GM21515 (cell line): ENCODE measurements around the gene TAGLN3.

Experiments
- ATAC-seq: cut with Tn5 transposase; IDR thresholded peaks from one replicate; pipeline ENCODE4 v1.9.1; 2021; ENCODE audit not compliant: unreplicated experiment

Gene TAGLN3

DNA sequence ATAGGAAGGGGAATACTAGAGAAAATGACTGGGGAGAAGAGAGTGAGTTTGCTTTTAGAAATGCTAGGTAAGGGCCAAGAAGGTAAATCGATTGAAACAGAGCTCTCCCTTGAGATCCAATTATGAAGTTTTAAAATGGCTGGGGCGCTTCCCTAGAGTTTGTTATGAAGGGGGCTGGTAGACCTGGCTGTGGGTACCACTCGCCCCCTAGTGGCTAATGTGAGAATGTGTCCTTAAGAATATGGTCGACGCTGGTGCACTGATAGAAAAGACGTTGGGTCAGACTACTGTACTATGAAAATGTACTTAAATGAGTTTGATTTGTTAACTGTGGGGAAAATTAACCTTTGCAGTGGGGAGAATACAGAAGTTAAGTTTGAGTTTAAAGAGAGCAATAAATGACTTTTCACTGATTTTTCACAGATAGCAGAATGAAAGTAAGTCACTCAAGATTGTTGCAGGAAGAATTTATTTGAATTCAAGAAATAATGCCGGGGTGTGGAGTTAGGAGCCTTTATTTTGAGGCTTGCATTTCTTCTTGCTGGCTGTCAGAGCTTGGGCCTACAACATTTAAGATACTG lies 45.0 kb downstream of the TAGLN3 start:
- peak; percentile 79 for ATAC-seq

DNA sequence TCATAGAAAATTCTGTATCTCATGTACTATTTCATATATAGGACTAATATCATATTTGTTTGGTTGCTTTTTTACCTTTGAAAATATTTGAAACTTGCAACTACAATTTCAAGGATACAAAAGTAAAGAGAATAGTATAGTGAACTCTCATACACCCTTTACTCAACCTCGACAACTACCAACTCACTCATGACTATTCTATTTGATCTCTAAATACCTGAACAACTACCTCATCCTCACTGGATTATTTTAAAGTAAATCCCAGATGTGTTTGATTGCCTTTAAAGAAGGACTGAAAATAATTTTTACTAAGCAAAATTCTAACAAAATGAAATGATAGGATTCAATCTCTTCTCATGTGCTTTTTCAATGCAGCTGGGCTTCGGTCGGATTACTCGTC lies 47.9 kb downstream of the TAGLN3 start:
- ATAC-seq: no peak

DNA sequence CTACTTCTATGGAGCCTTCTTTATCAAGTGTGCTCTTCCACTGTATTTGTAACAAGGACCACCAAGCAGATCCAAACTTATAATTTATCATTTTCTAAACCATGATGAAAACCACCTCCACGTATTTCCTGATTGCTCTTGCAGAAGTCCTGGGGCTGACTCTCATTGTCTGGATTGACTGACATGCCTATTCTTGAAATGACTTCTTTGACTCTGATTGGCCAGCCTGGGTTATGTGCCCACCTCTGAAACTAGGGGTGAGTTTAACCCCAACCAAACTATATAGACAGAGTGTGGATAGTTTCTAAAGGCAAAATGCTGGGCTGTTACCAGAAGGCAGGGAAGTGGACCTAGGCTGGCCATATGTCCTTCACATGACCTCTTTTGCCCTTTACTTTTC lies 48.5 kb downstream of the TAGLN3 start:
- ATAC-seq: no peak

DNA sequence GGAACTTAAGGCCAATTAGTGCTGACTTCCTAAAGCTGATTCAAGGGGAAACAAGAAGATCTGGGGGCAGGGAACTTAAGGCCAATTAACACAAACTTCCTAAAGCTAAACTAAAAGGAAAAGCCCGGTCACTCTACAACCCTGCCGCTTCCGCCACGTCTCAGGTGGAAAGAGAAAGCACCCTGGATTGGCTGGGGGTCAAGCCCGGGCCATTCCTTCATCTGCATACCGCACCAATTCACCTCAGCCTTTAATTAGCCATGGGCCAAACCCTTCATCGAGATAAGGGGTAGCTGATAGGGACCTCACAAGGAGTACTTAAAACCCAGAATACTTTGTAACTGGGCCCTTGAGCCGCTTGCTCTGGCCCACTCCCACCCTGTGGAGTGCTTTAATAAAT lies 50.2 kb downstream of the TAGLN3 start:
- no peak for ATAC-seq

DNA sequence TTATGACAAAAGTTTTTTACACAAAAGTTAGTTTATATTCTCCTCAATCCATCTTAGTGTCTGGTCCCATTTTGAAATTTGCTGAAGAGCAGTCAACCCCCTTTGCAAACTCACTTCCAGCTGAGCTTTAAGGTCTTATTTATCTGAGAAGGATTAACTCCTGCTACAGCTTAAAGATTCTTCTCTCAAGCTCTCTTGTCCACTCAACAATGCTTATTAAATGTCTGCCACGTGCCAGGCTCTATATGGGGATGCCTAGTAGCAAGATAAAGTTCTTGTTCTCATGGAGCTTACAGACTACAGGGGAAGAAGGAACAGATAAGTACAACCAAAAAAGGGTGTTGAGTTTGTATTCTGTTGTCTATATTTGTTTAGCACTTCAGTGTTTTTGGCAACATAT lies 54.5 kb downstream of the TAGLN3 start:
- no peak for ATAC-seq

DNA sequence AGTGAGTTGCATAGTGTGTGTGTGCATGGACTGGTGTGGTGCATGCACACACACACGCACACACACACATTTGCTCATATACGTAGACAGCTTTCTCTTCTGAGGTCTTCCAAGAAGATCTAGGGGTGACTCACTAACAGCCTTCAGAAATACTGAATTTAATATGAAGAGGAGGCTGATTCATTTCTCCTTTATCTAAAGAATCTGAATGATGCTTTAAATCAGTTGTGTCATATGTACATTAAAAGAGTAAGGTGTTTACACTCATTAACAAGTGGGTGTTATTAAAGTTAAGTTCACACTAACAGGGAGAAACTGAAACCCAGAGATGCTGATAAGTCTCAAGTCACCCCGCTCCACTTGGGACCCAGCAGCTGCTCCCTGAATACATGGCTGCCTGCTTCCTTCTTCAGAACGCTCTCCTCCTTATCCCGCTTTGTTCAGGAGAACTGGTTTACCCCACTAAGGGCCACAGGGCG lies 57.8 kb downstream of the TAGLN3 start:
- ATAC-seq: no peak

DNA sequence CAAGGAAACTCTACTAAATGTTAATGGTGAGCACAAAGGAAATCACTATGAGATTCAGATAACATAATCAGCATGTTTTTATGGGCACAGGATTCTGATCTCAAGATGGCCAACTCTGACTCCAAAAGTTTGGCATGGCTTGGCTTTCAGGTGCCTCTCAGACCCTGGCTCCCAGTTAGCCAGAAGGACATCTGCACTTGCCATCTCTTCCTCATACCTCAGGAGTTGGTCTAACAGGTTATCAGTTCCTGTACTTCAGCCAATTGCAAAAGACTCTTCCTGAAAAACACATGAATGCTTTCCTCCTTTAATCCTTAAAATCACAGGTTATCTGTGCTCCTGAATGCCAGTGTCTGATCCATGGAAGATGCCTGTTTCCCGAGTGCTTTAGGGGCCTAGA lies 60.8 kb downstream of the TAGLN3 start:
- no peak for ATAC-seq

DNA sequence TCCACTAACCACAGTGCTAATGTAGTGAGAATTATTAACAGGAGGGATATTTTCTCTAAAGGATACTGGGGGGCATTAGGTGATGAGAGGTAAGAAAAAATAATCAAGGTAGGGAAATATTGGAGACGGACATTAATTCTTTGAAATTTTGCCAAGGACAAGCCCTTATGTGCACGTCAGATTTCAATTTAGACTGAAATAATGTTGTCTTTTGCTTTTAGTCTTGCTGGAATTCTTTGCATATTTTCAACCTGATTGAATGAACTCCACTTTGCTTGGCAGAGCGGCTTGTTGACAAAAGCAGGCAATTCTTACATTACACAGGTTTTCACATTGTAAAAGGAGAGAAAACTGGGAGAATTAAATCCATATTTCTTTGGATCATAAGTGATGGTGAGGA lies 62.4 kb downstream of the TAGLN3 start:
- ATAC-seq: no peak
